ENCODE results near the gene UBE2F.
"Not testable (repeated sequence)": the region's sequence is repeated elsewhere in the genome, so short reads cannot be mapped to it uniquely, and the experiment has no call there.

UBE2F gene

DNA sequence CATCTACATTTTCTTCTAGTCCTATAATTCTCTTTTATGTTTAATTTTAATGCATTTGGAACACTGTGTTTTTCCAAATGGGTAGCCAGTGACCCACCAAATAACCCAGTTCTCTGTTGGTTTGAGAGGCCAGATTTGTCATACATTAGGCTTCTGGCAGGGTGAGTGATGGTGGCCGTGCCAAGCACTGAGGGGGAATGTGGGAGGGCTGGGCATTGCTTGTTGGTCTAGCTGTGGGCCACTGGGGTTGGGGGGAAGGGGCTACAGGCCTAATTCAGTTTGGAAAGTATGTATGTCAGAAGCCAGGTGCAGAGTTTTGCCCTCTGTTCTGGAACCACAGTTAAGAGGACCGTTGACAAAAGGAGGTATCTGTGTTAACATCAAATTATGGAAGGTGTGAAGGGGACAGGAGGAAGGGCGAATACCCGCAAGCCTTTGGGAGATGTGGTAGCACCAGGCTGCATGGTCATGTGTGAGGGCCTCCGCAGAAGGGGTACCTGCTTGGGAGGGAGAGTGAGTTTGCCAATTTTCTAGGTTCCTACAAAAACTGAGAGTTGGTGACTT lies 55.9 kb downstream of the UBE2F start:
- DNase-seq, result no peak

DNA sequence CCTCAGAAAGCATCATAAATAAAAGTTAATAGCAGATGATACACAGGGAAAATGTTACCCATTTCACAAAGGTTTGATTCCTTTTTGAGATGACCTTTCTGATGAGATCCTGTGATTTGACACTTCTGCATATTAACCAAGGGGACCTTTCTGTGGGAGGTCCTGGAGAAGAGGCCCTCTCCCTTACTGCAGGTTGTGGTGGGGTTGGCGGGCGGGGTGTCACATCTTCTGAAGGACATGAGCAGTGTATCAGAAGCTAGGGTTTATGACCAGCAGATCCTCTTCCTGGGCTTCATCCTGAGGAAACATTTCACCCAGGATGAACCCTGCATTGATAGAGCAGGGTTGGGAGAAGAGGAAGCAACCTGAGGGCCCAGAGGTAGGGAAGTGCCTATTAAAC lies 56.8 kb downstream of the UBE2F start:
- no peak for DNase-seq

DNA sequence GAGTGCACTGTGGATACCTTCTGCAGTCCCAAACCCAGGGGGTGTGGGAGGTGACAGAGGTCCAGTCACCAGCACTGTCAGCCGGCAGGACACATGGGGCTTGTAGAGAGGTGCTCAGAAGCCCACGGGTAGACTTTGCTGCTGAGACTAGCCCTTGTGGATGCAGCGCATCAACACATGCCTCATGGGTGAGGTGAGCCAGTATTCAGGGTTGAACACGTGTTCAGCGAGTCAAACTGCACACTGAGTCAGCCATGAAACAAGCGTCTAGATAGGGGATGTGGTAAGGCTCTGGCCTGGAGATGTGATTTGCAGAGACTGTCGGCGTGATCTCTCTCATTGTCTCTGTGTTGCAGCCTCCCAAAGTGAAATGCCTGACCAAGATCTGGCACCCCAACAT lies 58.2 kb downstream of the UBE2F start:
- no peak for DNase-seq

DNA sequence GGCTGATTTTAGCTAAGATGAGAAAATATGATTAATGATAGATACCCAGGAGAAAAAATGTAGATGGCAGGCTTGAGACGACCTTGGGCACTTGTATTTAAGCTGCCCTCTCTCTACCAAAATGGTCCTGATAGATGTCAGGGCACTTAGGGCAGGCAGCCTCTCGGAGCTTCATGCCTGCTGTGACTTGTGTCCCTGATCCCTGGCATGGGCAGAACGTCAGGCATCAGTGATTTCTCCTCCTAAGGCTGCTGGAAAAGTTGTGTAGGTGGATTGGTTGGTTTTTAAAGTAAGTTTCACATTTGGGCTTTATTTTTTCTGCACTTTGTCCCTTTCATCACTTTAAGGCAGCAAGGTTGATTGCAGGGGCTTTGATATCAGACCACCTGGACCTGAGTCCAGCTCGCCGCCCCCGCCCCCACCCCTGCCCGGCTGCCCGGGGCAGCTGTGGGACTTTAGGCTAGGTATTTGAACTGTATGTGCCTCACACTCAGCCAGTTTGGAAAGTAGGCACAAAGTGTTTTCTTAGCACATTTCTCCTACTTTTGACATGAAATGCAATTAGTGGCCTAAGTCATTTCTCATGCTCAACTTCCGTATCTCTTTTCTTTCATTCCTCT lies 59.0 kb downstream of the UBE2F start:
- DNase-seq, result no peak

DNA sequence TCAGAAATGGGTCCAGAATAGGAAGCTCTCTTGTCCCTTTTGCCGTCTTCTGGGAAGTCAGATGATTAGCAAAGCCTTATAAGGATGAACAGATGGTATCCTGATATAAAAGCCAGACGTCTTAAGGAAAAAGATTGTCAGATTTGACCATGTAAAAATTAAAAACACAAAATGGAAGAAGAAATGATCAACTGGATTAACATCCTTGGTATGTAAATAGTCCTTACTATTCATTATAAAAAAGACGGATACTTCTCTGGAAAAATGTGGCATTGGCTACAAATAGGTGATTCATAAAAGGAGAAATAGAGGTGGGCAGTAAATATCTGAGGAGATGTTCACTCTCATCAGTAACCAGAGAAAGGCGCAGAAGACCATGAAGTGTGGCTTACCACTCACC lies 60.2 kb downstream of the UBE2F start:
- no peak for DNase-seq

DNA sequence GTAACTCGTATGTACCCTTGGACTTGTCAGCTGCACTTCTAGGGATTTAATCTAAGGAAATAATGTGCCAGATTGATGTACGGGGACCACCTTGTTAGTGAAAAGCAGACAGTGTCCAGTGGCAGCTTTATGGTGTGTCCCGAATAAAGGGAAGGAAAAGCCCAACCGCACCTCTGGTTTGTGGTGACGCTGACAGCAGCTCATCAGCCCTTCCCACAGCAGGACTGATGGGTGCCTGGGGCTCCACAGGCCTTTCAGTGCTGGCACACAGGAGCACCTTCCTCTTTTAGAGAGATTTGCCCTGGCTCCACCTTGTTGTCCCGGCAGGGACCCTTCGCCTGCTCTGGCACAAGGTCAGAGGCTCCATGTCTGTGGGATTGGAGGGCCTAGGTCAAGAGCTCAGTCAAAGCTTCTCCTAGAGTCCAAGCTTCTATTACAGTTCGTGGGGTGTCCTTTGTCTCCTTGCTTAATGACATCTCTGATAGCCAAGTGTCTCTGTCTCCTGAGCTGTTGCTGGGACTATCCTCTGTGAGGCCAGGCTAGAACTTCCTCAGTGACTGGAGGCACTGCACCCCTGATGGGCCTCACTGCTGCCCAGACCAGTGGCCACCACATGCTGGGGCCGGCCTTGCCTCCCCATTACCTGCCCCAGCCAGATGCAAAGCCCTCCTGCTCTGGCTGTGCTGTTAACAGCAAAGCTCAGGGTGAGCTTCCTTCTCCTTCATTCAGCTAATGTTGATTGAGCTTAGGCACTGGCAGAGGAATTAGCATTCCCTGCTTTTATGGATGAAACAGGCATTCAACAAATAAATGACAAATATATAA lies 61.0 kb downstream of the UBE2F start:
- DNase-seq, result no peak

DNA sequence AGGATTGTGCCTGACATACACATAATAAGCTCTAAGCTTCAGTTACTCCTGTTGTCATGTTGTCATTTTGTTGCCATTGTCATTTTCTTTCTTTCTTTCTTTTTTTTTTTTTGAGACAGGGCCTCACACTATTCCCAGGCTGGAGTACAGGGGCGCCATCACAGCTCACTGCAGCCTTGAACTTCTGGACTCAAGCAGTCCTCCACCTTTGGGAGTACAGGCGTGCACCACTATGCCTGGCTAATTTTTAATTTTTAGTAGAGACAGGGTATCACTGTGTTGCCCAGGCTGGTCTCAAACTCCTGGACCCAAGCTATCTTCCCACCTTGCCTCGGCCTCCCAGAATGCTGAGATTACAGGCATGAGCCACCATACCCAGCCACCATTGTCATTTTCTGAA lies 63.0 kb downstream of the UBE2F start:
- DNase-seq, result no peak

DNA sequence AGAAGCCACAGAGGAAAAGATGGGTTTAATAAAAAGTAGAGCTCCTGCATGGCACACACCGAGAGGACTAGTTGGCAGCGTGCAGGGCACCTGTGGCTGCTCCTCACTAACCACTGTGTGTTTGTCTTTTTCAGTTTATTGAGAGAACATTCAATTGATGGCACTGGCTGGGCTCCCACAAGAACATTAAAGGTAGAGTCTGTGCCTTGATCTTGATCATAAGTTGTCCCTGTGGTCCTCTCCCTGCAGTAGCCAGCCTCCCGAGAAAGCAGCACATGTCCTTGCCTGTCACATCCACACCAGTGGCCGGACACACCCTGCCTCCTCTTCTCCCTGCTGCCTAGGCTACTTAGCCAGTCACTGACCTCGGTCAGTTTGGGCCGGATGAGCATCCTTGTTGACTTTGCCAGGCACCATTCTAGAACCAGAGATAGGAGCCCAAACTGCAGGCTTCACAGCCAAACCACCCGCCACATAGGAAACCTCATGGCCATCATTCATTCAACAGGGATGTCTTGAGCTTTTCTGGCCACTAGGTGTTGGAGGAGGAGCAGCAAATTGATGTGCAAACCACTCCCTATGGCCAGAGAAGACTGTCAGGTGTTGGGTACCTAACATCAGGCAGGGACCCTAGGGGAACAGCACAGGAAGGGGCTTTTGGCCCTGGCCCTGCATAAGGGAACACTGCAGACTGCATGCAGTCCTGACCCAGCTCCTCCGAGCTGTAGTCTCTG lies 63.8 kb downstream of the UBE2F start:
- no peak for DNase-seq

DNA sequence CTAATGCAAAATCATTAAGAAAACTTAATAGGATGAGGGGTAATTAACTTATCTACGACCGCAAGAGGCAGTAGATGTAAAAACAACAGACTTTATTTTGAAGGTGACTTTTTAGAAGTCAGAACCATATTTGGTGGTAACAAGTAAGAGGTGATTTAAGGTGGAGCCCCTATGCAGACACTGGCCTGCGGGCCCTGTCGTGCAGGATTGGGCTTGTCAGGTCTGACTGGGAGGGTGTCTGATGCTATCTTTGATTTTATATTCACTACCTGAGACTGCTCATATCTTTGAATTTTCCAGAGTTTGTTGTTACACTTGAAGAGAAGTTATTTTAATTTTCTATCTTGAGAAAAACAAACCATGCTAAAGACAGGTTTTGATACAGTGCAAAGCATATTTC lies 64.9 kb downstream of the UBE2F start:
- no peak for DNase-seq

DNA sequence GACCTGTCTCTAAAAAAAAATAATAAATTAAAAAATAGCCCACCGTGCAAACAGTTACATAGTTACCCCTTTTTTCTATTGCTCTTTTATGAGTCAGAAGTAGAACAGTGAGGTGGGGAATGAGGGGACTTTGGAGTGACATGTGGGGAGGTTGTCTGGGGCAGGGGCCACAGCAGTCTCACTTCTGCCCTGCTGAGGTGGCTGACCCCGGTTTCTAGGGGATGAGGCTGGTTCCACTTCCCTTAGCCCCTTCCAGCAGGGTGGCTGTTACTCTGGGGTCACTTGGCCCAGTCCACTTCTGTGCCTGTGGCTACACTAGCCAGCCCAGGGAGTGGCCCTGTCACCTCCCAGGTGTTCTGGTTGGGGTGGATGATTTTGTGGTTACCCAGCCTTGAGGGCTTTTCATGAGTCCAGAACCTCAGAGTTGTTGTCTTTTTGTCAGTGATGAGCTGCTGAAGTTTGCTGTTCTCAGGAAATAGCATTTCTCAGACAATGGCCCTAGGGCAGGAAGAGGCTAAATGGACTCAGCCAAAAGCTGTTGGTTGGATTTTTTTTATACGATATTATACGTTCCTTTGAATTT lies 66.0 kb downstream of the UBE2F start:
- no peak for DNase-seq

DNA sequence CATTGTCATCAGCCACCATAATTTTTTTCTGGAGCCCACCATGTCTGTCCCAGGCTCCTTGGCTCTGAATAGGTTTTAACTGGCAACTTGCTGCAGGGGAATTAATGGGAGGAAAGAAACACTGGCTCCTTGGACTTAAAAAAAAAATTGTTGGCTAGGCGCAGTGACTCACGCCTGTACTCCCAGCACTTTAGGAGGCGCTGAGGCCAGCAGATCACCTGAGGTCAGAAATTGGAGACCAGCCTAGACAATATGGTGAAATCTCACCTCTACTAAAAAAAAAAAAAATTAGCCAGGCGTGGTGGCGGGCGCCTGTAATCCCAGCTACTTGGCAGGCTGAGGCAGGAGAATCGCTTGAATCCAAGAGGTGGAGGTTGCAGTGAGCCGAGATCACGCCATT lies 67.2 kb downstream of the UBE2F start:
- DNase-seq, result not testable (repeated sequence)

DNA sequence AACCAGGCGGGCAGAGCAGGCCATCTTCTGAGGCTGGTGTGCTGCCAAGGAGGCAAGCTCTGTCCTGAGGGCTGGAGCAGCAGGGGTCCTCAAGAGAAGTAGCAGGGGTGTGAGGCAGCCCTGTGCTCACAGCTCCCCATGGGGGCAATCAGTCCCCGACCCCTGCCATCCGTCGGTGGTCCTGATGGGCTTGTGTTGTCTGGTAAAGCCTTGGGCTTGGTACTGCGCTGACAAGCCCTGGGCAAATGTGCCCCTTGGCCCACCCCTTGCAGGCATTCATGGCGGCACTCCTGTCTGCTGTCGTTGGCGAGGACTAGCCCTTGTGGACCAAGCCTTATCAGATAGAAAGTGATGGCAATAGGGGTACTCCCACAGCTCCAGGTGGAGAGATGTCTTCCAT lies 71.4 kb downstream of the UBE2F start:
- no peak for DNase-seq

DNA sequence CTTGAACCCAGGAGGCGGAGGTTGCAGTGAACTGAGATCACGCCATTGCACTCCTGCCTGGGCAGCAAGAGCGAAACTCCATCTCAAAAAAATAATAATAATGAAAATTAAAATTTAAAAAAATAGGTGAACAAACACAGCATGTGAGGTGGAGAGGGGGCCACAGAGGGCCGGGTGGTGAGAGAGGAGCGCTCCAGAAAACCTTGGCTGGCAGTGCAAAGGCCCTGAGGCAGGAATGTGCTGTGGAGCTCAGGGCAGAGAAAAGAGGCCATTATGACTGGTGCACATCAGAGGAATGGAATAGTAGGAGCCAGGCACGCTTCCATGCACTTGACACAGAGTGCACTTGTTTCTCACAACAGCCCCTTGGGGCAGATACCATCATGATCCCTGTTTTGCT lies 72.3 kb downstream of the UBE2F start:
- no peak for DNase-seq

DNA sequence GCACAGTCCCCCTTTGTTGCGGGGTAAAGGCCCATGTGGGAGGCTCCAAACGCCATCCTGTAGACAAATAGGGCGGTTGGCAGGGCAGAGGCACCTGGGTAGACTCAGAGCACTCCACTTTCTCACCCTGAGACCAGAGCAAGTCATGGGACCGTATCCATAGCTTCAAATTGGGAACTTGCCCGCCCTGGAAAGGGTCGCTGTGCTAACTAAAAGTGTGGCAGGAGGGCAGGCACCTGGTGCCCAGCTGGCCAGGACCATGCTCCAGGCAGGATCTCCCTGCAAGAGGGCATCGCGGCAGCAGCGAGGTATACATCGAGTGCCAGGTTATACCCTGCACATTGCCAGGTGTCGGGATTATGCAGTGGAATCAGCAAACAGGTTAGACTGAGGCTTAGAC lies 73.2 kb downstream of the UBE2F start:
- DNase-seq, result no peak

DNA sequence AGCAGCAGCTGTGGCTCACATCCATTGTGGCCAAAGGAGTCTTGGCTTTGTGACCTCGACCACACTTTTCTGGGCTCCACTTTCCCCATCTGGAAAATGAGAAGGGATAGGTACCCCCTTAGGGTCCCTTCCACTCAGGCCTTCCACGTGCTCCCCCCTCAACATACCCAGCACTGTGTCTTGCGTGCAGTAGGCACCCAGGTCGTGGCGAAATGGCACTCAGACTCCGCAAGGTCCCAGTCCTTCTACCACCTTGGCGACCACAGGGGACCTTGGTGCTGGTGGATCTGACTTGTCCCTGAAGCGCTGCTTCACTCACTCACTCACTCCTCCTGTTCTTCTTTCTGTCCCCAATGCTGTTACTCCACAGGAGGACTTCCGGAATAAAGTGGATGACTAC lies 74.1 kb downstream of the UBE2F start:
- DNase-seq, result no peak

DNA sequence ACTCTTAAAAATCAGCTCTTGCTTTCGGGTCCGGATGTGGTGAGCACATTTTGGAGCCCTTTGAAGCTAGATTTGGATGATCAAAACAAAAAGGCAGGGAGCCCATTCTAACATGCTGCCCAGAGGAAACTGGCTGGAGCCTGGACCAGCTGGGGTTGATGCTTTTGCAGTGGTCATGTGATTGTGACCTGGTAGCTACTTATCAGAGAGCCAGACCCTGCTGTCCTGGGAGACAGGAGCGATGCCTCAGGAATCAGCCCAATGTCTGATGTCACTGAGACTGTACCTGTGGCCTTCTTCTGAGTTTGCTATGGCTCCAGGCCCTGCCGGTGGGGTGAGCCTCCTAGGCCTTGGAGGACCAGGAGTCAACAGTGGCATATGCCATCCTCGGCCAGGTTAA lies 75.3 kb downstream of the UBE2F start:
- DNase-seq, result no peak

DNA sequence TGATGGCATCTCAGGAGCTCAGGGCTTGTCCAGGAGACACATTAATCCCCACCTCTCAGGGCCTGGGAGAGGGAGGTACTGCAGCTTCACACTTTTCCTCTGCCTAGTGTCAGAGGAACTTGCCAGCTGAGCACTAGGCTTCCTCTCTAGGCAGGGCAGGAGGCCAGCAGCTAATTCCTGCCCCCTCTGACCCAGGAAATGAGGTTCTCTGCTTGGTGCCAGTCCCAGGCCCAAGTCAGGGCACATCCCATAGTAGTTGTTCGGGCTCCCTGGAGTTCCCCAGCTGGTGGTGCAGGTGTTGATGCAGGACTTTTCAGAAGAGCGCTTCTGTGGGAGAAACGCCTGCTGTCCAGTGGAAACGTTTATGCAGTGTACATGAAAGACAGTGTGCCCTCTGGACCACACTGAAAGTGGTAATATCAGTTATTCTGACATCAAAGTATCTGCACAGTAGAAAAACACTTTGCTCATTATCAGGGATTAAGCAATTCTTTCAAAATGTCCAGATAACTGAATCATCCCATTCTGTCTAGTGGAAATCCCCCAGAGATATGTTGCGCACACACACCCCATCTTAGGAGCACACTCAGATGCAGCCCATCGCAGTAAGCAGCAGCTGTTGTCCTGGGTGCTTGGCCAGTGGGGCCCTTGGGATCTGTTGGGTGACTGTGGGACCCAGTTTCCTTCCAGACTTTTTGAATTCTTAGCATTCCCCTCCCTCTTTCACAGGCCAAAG lies 76.2 kb downstream of the UBE2F start:
- no peak for DNase-seq

DNA sequence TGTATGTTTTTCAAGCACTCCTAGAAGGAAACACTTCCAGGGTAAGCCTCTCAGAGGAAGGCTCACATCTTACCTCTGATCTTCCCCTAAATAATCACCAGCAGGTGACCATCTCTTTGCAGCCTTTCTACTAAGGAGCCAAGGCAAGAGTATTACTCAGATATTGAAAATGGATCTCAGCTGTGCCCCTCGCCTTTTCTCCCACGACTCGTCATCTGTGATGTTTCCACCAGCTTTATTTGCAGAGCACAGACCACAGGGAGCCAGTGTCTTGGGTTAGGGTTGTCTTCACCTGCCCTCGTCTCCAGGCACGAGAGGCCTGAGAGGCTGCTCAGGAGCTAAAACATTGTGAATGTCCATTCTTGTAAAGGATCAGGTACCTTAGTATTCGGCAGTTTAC lies 77.0 kb downstream of the UBE2F start:
- no peak for DNase-seq

DNA sequence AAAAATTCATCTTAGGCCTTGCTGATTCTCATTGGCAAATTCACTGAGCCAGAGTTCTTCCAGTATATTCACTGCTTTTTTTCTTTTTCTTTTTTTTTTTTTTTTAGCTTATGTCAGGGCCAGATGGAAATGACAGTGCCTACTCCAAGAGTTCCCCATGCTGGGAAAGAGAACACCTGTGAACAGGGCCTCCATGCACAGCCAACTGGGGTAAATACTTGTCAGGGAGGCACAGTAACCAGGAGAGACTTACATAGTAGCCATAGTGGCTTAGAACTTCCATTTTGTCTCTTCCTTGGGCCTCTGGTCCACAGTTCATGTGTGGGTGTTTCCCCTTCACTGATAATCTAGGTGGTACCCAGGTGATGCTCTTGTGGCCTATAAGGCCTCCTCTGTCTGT lies 78.8 kb downstream of the UBE2F start:
- no peak for DNase-seq

DNA sequence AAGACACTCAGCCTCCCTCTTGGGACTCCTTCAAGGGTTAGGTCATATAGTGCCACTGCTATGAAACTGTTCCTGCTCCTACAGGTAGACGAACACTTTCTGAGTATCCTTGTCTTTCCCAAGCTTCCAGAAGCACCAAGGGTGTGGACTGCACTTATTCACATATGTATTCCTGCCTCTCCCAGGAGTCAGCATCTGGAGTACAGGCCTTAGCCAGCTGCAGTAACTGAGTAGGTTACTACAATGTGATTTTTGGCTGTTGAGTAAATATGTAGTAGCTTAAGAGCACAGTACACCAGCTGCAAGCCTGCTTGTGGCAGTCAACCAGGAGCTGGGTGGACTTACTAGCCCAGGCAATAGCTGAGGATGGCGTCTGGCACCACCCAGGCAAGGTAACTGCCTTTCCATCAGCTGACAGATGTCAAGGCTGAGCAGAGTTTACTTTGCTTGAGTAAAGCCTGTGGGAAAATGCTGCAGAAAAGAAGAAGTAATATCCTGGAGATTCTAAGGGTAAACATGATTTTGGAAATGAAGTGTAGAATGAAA lies 80.0 kb downstream of the UBE2F start:
- DNase-seq, result no peak

DNA sequence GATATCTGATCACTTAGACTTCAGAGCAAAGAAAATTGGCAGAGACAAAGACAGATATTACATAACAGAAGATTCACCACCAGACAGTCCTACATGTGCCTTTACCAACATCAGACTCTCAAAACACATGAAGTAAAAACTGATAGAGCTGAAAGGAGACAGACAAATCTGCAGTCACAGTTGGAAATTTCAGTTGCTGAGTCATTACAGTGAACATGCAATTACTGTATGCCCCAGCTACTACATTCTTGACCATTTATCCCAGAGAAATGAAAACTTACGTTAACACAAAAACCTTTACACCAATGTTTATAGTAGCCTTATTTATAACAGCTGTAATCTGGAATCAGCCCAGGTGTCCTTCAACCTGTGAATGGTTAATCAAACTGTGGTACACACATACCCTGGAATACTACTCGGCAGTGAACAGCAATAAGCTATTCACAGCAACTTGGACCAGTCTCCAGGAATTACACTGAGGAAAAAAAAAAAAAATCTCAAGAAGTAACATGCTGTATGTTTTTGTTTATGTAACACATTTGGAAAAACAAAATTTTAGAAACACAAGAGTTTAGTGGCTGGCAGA lies 86.5 kb downstream of the UBE2F start:
- no peak for DNase-seq

DNA sequence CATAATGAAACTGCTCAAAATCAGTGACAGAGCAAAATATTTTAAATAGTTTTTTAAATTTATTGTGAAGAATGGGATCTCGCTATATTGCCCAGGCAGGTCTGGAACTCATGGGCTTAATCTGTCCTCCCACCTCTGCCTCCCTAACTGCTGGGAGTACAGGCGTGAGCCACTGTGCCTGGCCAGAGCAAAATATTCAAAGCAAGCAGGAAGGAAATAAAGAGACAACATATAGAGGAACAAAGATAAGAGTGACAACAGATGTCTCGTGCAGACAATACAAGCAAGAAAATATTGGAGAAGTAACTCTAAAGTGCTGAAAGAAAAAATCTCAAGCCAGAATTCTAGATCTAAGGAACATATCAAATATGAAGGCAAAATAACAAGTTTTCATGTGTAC lies 89.0 kb downstream of the UBE2F start:
- no peak for DNase-seq
